T-cell (primary cell): ENCODE results near the gene KCNQ5. TPM values are rescaled to one million over a fixed set of nuclear protein-coding genes. Genes with fewer than 3 reads are reported as not detected.

Source experiments
- ATAC-seq, 4 experiments: fragments of 200-7000 bp in 3 of 4; fragments of 150-1000 bp in 1 of 4; cut with Tn5 transposase; replicated peaks in 1 of 4; 1 replicate in 3 of 4; 2 replicates in 1 of 4; pipeline ENCODE4 v1.10.0; 2021; ENCODE audit warnings: moderate library complexity in 3 of 4, mild to moderate bottlenecking in 2 of 4, moderate number of reproducible peaks in 1 of 4
- CTCF ChIA-PET, 2 donors: fragments of 300-600 bp; sonication (Branson Sonifier 250); formaldehyde crosslinking; loops; one replicate each; lab custom pipeline; 2022; ENCODE audit warnings: antibody characterized with exemption in 2 of 2; lab: Charles Lee
- POLR2A ChIA-PET, 2 donors: fragments of 300-600 bp; sonication (Branson Sonifier 250); formaldehyde crosslinking; loops; one replicate each; lab custom pipeline; 2022; ENCODE audit warnings: antibody characterized with exemption in 2 of 2; lab: Charles Lee
- DNase-seq, 35 experiments: peaks; one replicate each; pipeline versions ENCODE4 v3.0.0 to v3.0.0-alpha.2; 2013 to 2023
- H3K27ac ChIP-seq: one replicate; pipeline ENCODE4 v1.5.1; 2013; ENCODE audit warnings: low read length
- H3K27me3 ChIP-seq, 2 experiments: replicated peaks in 1 of 2; 1 replicate in 1 of 2; 2 replicates in 1 of 2; pipeline versions ENCODE4 v1.6.1 to v1.7.0; 2013; ENCODE audit warnings: low read length in 1 of 2, mixed read lengths in 1 of 2; ENCODE audit not compliant: control insufficient read depth in 2 of 2, insufficient read depth in 2 of 2; ENCODE audit errors: extremely low read depth in 1 of 2
- H3K36me3 ChIP-seq, 2 donors: 1 replicate in 1 of 2; 2 replicates in 1 of 2; pipeline versions ENCODE4 v1.6.1 to v1.7.0; 2013; ENCODE audit warnings: low read length in 1 of 2; ENCODE audit not compliant: control insufficient read depth in 2 of 2, insufficient read depth in 1 of 2; ENCODE audit errors: extremely low read depth in 1 of 2
- H3K4me1 ChIP-seq, 2 experiments: 1 replicate in 1 of 2; 2 replicates in 1 of 2; pipeline versions ENCODE4 v1.6.1 to v1.7.0; 2013; ENCODE audit warnings: low read length in 2 of 2, mixed read lengths in 1 of 2; ENCODE audit not compliant: insufficient read depth in 2 of 2, control insufficient read depth in 1 of 2; ENCODE audit errors: extremely low read depth in 1 of 2
- H3K4me3 ChIP-seq, 2 donors: 1 replicate in 1 of 2; 2 replicates in 1 of 2; pipeline versions ENCODE4 v1.5.1 to v1.7.0; 2013; ENCODE audit warnings: mild to moderate bottlenecking in 2 of 2, low read length in 1 of 2, moderate library complexity in 1 of 2; ENCODE audit not compliant: control insufficient read depth in 1 of 2; ENCODE audit errors: extremely low read depth in 1 of 2
- H3K9me3 ChIP-seq: 2 replicates; pipeline ENCODE4 v1.7.0; 2013
- H3K27ac Mint-ChIP-seq, 2 donors: one replicate each; pipeline ENCODE4 v1.8.0; 2020 to 2021; ENCODE audit warnings: mild to moderate bottlenecking in 2 of 2, mixed read lengths in 2 of 2
- H3K27me3 Mint-ChIP-seq, 2 donors: one replicate each; pipeline ENCODE4 v1.8.0; 2021 to 2022; ENCODE audit warnings: mixed read lengths in 2 of 2
- H3K36me3 Mint-ChIP-seq: one replicate; pipeline ENCODE4 v1.8.0; 2021; ENCODE audit warnings: mixed read lengths
- H3K4me1 Mint-ChIP-seq, 3 donors: one replicate each; pipeline ENCODE4 v1.8.0; 2020 to 2022; ENCODE audit warnings: mixed read lengths in 3 of 3, mild to moderate bottlenecking in 1 of 3
- H3K4me3 Mint-ChIP-seq, 3 donors: one replicate each; pipeline ENCODE4 v1.8.0; 2020 to 2022; ENCODE audit warnings: mild to moderate bottlenecking in 3 of 3, mixed read lengths in 3 of 3, moderate library complexity in 3 of 3
- H3K9me3 Mint-ChIP-seq, 3 donors: one replicate each; pipeline ENCODE4 v1.8.0; 2020 to 2022; ENCODE audit warnings: mixed read lengths in 3 of 3
- WGBS: methylation state at CpG from one replicate; pipeline ENCODE4 v1.1.5; 2013; ENCODE audit warnings: missing lambda C conversion rate; ENCODE audit not compliant: insufficient coverage; 5-methylcytosine and 5-hydroxymethylcytosine counted together
- total RNA-seq, 35 experiments: library from RNA in 6 of 35; stranded (reverse) in 6 of 35; fragments of 120-200 nt in 1 of 35; gene quantifications; one replicate each; pipeline versions ENCODE4 v1.2.1 to v1.2.4 and lab custom pipeline; 2013 to 2026

The KCNQ5 gene
- total RNA-seq, 5 donors from 2014 or later (not counting 1 experiment from before 2014, with no cell fraction given): 3.5 to 5.3 (median 4.3) TPM

DNA sequence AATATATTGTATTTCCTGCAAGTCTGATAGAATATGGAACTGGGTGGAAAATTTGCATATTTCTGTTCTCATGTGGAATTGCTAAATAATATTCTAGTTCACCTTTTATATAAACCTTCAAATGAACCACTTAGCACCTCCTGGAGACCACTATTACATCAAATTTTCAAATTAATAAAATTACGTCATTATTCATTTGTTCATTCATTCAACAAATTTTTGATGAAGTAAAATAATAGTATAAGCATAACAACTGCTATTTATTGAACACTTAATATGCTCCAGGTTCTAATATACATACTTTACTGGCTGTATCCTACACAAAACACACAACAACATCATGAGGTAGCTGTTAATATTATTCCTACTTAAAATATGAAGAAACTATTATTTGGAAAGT lies 215.1 kb downstream of the KCNQ5 start:
- CTCF ChIA-PET: no interaction called here

DNA sequence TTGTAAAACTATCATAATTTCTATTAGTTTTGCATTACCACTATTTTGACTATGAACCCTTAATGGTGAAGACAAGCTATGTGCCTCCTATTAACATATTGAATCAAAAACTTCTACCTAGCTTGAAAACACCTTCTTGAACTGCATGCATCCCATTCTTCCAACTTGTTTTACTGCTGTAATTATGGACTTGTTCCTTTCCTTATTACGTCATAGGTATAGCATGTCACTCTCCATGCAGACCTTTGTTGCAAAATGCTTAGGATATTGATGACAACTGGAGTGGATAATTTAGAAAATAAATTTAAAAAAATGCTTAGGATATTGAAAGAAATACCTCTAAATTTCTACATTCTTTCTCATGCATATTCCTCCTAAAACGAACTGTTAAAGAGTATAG lies 219.3 kb downstream of the KCNQ5 start:
- ChIA-PET POLR2A (no interaction called here), CTCF (no interaction called here)
- H3K36me3 ChIP-seq: no peaks in the 10 kb centered on the region
- WGBS: no CpG with 5 or more reads among the region's 2 CpGs
- DNase-seq: no peak
- Mint-ChIP-seq H3K4me3 (no peak overlapping the region), H3K9me3 (no peaks in the 10 kb centered on the region), H3K27me3 (no peaks in the 10 kb centered on the region), H3K36me3 (no peaks in the 10 kb centered on the region), H3K27ac (no peak overlapping the region), H3K4me1 (no peaks in the 10 kb centered on the region)
- H3K27ac ChIP-seq: no peak overlapping the region
- no peaks in the 10 kb centered on the region for H3K9me3 ChIP-seq
- no peaks in the 10 kb centered on the region for H3K27me3 ChIP-seq
- H3K4me3 ChIP-seq: no peak overlapping the region
- H3K4me1 ChIP-seq: no peaks in the 10 kb centered on the region
- ATAC-seq: no peak

More for the DNA sequence above, 215.1 kb downstream of the KCNQ5 start:
- Mint-ChIP-seq H3K27me3 (no peaks in the 10 kb centered on the region), H3K36me3 (no peaks in the 10 kb centered on the region), H3K4me3 (no peak overlapping the region), H3K4me1 (no peaks in the 10 kb centered on the region), H3K9me3 (no peaks in the 10 kb centered on the region), H3K27ac (no peak overlapping the region)
- ATAC-seq (no peak), DNase-seq (no peak)
- no peaks in the 10 kb centered on the region for H3K9me3 ChIP-seq
- H3K36me3 ChIP-seq: no peaks in the 10 kb centered on the region
- no CpG with 5 or more reads among the region's 1 CpG for WGBS
- POLR2A ChIA-PET: interaction anchor here in 1 of 2 donors (0.6 kb wide), 1 partner anchor 412 kb away, joined by 8 read pairs; no protein-coding TSS in a partner anchor
- H3K4me1 ChIP-seq: no peaks in the 10 kb centered on the region
- no peaks in the 10 kb centered on the region for H3K27me3 ChIP-seq
- H3K27ac ChIP-seq: no peak overlapping the region
- H3K4me3 ChIP-seq: no peak overlapping the region

DNA sequence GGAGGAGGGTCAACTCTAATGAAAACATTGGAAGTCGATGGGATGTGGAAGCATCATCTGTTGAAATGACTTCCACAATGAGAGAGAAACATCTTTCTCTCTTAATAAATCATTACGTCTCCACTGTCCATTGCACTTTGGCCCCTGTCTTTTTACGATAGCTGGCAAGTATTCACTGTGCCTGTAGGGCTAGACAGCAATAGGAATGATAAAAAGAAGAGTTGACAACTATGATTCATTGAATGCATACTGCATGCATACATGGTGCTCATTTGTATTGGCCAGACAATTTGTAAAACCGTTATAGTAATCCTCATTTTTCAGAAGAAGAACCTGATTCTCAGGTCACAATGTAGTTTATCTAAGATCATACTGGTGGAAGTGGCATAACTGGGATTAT lies 220.3 kb downstream of the KCNQ5 start:
- no peak overlapping the region for H3K27ac ChIP-seq
- Mint-ChIP-seq H3K4me1 (no peaks in the 10 kb centered on the region), H3K36me3 (no peaks in the 10 kb centered on the region), H3K4me3 (no peak overlapping the region), H3K27me3 (no peaks in the 10 kb centered on the region), H3K27ac (no peak overlapping the region), H3K9me3 (no peaks in the 10 kb centered on the region)
- H3K9me3 ChIP-seq: no peaks in the 10 kb centered on the region
- POLR2A ChIA-PET: no interaction called here
- no peaks in the 10 kb centered on the region for H3K4me1 ChIP-seq
- CTCF ChIA-PET: no interaction called here
- no peak overlapping the region for H3K4me3 ChIP-seq
- DNase-seq (no peak), ATAC-seq (no peak)
- H3K36me3 ChIP-seq: no peaks in the 10 kb centered on the region
- WGBS: no CpG with 5 or more reads among the region's 4 CpGs
- H3K27me3 ChIP-seq: no peaks in the 10 kb centered on the region

DNA sequence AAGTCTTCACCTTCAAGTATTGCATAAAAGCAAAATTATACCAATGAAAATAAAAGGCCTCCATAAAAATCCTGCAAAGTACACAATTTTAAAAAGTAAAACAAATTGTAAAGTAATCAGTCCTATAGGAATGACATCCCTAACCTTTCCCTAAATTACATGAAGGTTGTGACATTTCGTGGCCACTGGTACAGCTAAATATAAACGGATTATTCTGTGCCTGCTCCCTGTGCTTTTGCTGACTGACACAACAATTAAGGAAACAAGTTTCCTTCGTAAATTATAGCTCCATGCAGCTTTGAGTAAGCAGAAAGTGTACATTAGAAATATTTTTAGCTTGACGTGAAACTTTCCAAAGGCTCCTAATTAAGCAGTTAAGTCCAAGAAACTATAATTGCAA lies 222.8 kb downstream of the KCNQ5 start:
- no peaks in the 10 kb centered on the region for H3K27me3 ChIP-seq
- DNase-seq (no peak), ATAC-seq (no peak)
- Mint-ChIP-seq H3K9me3 (no peaks in the 10 kb centered on the region), H3K4me1 (no peaks in the 10 kb centered on the region), H3K4me3 (no peak overlapping the region), H3K36me3 (no peaks in the 10 kb centered on the region), H3K27ac (no peak overlapping the region), H3K27me3 (no peaks in the 10 kb centered on the region)
- no peak overlapping the region for H3K4me3 ChIP-seq
- no peaks in the 10 kb centered on the region for H3K36me3 ChIP-seq
- no peaks in the 10 kb centered on the region for H3K4me1 ChIP-seq
- H3K9me3 ChIP-seq: no peaks in the 10 kb centered on the region
- ChIA-PET CTCF (no interaction called here), POLR2A (no interaction called here)
- WGBS: 60% methylated on average over 1 of the region's 4 CpGs
- H3K27ac ChIP-seq: no peak overlapping the region

DNA sequence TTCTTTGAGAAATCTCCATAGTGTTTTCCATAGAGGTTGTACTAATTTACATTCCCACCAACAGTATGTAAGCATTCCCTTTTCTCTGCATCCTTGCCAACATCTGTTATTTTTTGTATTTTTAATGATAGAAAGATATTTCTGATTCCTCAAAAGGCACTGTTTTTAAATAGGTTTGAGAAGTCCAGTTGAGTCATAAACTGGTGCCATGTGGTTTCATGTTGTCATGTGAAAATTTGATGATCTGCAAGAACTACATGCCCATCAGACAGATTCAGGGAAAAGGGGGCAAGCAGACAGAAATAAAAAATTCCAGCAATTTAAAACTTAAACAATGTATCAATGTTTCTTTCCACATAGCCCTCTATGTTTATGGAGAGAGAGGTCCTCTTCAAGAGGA lies 227.5 kb downstream of the KCNQ5 start:
- CTCF ChIA-PET: no interaction called here
- H3K27me3 Mint-ChIP-seq: no peaks in the 10 kb centered on the region

DNA sequence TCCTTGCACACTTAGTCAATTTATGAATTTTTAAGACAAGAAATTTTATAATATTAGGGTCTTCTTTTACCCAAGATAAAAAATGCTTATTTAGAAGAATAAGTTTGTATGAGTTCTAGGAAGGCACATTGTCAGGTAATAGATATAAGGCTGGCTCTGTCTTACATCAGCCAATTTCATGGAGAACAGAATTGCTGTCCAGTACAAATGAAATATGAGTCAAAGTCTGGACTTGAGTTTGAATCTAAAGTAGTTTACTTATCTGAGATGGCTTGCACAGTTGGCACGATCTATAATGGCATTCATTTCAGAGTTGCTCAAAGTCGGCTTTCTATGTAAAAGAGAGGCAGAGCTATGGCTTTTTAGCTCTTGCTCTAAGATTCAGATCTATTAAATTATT lies 228.2 kb downstream of the KCNQ5 start:
- no peaks in the 10 kb centered on the region for H3K9me3 ChIP-seq
- no peaks in the 10 kb centered on the region for H3K36me3 ChIP-seq
- Mint-ChIP-seq H3K36me3 (no peaks in the 10 kb centered on the region), H3K9me3 (no peaks in the 10 kb centered on the region), H3K27ac (no peak overlapping the region), H3K4me3 (no peak overlapping the region), H3K4me1 (no peaks in the 10 kb centered on the region), H3K27me3 (no peaks in the 10 kb centered on the region)
- H3K27me3 ChIP-seq: no peaks in the 10 kb centered on the region
- H3K4me3 ChIP-seq: no peak overlapping the region
- DNase-seq (no peak), ATAC-seq (no peak)
- WGBS: no CpG with 5 or more reads among the region's 2 CpGs
- CTCF ChIA-PET: no interaction called here
- POLR2A ChIA-PET: no interaction called here
- no peaks in the 10 kb centered on the region for H3K4me1 ChIP-seq
- no peak overlapping the region for H3K27ac ChIP-seq

More for the DNA sequence above, 227.5 kb downstream of the KCNQ5 start:
- DNase-seq (no peak), ATAC-seq (no peak)
- H3K27me3 ChIP-seq: no peaks in the 10 kb centered on the region
- no peak overlapping the region for H3K4me3 ChIP-seq
- no peaks in the 10 kb centered on the region for H3K9me3 ChIP-seq
- Mint-ChIP-seq H3K4me1 (no peaks in the 10 kb centered on the region), H3K36me3 (no peaks in the 10 kb centered on the region), H3K4me3 (no peak overlapping the region), H3K9me3 (no peaks in the 10 kb centered on the region), H3K27ac (no peak overlapping the region)
- POLR2A ChIA-PET: no interaction called here
- H3K4me1 ChIP-seq: no peaks in the 10 kb centered on the region
- no peaks in the 10 kb centered on the region for H3K36me3 ChIP-seq
- H3K27ac ChIP-seq: no peak overlapping the region

DNA sequence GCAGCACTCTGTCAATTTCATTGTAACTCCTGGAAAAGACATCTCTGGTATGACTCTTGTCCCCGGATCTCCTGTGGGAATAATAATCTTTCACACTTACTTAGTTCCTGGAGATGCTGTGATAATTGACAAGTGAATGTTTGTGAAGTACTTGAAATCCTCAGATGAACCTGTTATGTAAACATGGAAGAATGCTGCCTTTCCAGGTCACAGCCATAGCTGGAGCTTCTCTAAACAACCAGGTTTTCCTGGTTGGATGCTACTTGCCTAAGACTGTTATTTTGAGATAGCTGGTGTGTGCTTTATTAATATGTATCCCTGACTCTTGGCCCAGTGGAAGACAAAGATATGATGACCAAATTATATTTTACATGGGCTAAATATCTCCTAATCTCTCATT lies 228.6 kb downstream of the KCNQ5 start:
- no peak overlapping the region for H3K27ac ChIP-seq
- Mint-ChIP-seq H3K27ac (no peak overlapping the region), H3K27me3 (no peaks in the 10 kb centered on the region), H3K9me3 (no peaks in the 10 kb centered on the region), H3K4me1 (no peaks in the 10 kb centered on the region), H3K4me3 (no peak overlapping the region), H3K36me3 (no peaks in the 10 kb centered on the region)
- ChIA-PET POLR2A (no interaction called here), CTCF (no interaction called here)
- DNase-seq: no peak
- H3K27me3 ChIP-seq: no peaks in the 10 kb centered on the region
- H3K9me3 ChIP-seq: no peaks in the 10 kb centered on the region
- no peak overlapping the region for H3K4me3 ChIP-seq
- no peaks in the 10 kb centered on the region for H3K36me3 ChIP-seq
- no peak for ATAC-seq
- no peaks in the 10 kb centered on the region for H3K4me1 ChIP-seq
- no CpG with 5 or more reads among the region's 1 CpG for WGBS
